K562 (cell line): ENCODE data around the gene NOA1. TPM values are rescaled to one million over a fixed set of nuclear protein-coding genes. Genes with fewer than 3 reads are reported as not detected.

Experiments used
- BRF2 ChIP-seq: IDR thresholded peaks from 3 replicates; pipeline ENCODE4 v1.6.1; 2011; ENCODE audit warnings: borderline replicate concordance, mild to moderate bottlenecking; ENCODE audit not compliant: insufficient read length, insufficient read depth
- CBFA2T3 ChIP-seq: fragments of 450-650 bp; IDR thresholded peaks from 2 replicates; pipeline ENCODE4 v1.6.1; 2017
- CBX5 ChIP-seq: IDR thresholded peaks from 2 replicates; pipeline ENCODE4 v1.6.1; 2014; ENCODE audit warnings: low read depth, borderline replicate concordance
- CEBPZ ChIP-seq: fragments of 150-350 bp; IDR thresholded peaks from 2 replicates; pipeline ENCODE4 v1.6.1; 2014; ENCODE audit warnings: low read depth, mild to moderate bottlenecking, low read length, borderline replicate concordance
- E2F4 ChIP-seq: sonication (generic); formaldehyde crosslinking; IDR thresholded peaks from 2 replicates; pipeline ENCODE4 v1.8.0; 2022; ENCODE audit warnings: mild to moderate bottlenecking, low read depth, missing genetic modification reagents
- GTF2E2 ChIP-seq: fragments of 200-800 bp; sonication (Bioruptor generic); IDR thresholded peaks from 2 replicates; pipeline ENCODE4 v1.6.1; 2016; ENCODE audit warnings: missing genetic modification characterization, missing compliant biosample characterization
- ID3 ChIP-seq, 2 experiments: fragments of 250-450 bp in 1 of 2; fragments of 450-650 bp in 1 of 2; sonication (Bioruptor Pico) in 1 of 2; IDR thresholded peaks; 2 replicates each; pipeline versions ENCODE4 v1.6.1 to v1.8.0; 2016 to 2021; ENCODE audit warnings: mild to moderate bottlenecking in 2 of 2, moderate library complexity in 2 of 2, missing compliant biosample characterization in 1 of 2, missing genetic modification characterization in 1 of 2
- KLF10 ChIP-seq: fragments of 250-450 bp; sonication (Bioruptor Pico); IDR thresholded peaks from 2 replicates; pipeline ENCODE4 v1.6.1; 2021; ENCODE audit warnings: matching md5 sums
- KLF13 ChIP-seq: fragments of 450-650 bp; IDR thresholded peaks from 2 replicates; pipeline ENCODE4 v1.6.1; 2016; ENCODE audit warnings: missing genetic modification characterization, low read depth, mild to moderate bottlenecking, missing compliant biosample characterization, moderate library complexity, borderline replicate concordance
- MBD1 ChIP-seq: fragments of 250-450 bp; sonication (Bioruptor Pico); IDR thresholded peaks from 2 replicates; pipeline ENCODE4 v1.8.0; 2022; ENCODE audit warnings: inconsistent platforms
- PPARD ChIP-seq: fragments of 250-450 bp; sonication (Bioruptor Pico); IDR thresholded peaks from 2 replicates; pipeline ENCODE4 v1.8.0; 2022; ENCODE audit warnings: inconsistent platforms, mild to moderate bottlenecking, moderate library complexity
- PTTG1 ChIP-seq: fragments of 450-650 bp; IDR thresholded peaks from 2 replicates; pipeline ENCODE4 v1.6.1; 2016; ENCODE audit warnings: low read depth, mild to moderate bottlenecking, missing genetic modification characterization, missing compliant biosample characterization
- SMC3 ChIP-seq: conservative IDR thresholded peaks from 2 replicates; pipeline ENCODE4 v1.6.1; 2011; ENCODE audit warnings: low read depth, low read length, improper control_type of control experiment; ENCODE audit not compliant: insufficient read depth
- SNAPC5 ChIP-seq: fragments of 250-450 bp; sonication (Bioruptor Pico); IDR thresholded peaks from 2 replicates; pipeline ENCODE4 v1.8.0; 2021; ENCODE audit warnings: moderate library complexity, mild to moderate bottlenecking, inconsistent platforms
- TRIM25 ChIP-seq: fragments of 450-650 bp; IDR thresholded peaks from 2 replicates; pipeline ENCODE4 v1.7.0; 2016; ENCODE audit warnings: borderline replicate concordance
- ZNF124 ChIP-seq: sonication (generic); formaldehyde crosslinking; IDR thresholded peaks from 2 replicates; pipeline ENCODE4 v1.8.1; 2022; ENCODE audit warnings: missing genetic modification reagents
- ZNF282 ChIP-seq: sonication (generic); formaldehyde crosslinking; IDR thresholded peaks from 2 replicates; pipeline ENCODE4 v1.8.1; 2023; ENCODE audit warnings: missing genetic modification reagents
- polyA plus RNA-seq, 8 experiments: library from polyadenylated mRNA; depleted of rRNA in 4 of 8; stranded (reverse) in 5 of 8; unstranded in 3 of 8; fragments of >200 nt; fragmentation: Nextera tagmentation in 2 of 8; fragmentation: Illumina TruSeq in 1 of 8; extraction: Ambion mirVana in 2 of 8; extraction: Trizol in 1 of 8; gene quantifications; 2 replicates each; pipeline versions ENCODE4 v1.2.1 to v1.2.3, GENCODE V29; 2011 to 2014; ENCODE audit warnings: inconsistent platforms in 1 of 8, missing spikeins in 1 of 8
- total RNA-seq, 7 experiments: library from RNA; depleted of rRNA in 6 of 7; stranded (reverse); fragments of >200 nt in 6 of 7; fragmentation: Illumina TruSeq in 2 of 7; extraction: Trizol in 2 of 7; gene quantifications; 2 replicates each; pipeline versions ENCODE4 v1.2.1 to v1.2.3, GENCODE V29; 2011 to 2021; ENCODE audit warnings: low replicate concordance in 1 of 7

The NOA1 gene
- total and polyA plus RNA-seq, 9 of the 15 experiments (the other 6 are each of a cell fraction or from before 2014, with no cell fraction given): 2.6 to 26.6 (median 16.7) TPM

- TF ChIP-seq CEBPZ: no peak
- no peak for TF ChIP-seq SMC3
- no peak for TF ChIP-seq TRIM25
- TF ChIP-seq PTTG1 (tag): no peak
- TF ChIP-seq GTF2E2 (tag): no peak
- no peak for TF ChIP-seq MBD1 (CRISPR knock-in tag)
- TF ChIP-seq KLF13 (tag): no peak
- no peak for TF ChIP-seq ID3 (CRISPR knock-in tag; IDR thresholded peaks at IDR 0.05)
- no peak for TF ChIP-seq ID3 (tag; IDR thresholded peaks at IDR 0.05)
- TF ChIP-seq CBX5: no peak
- TF ChIP-seq CBFA2T3: no peak
- no peak for TF ChIP-seq KLF10 (CRISPR knock-in tag)
- TF ChIP-seq ZNF282 (CRISPR knock-in tag): no peak
- TF ChIP-seq E2F4 (CRISPR knock-in tag): peak; percentile 67; the same call in 1 of the 2 replicates
- no peak for TF ChIP-seq ZNF124 (CRISPR knock-in tag)
- no peak for TF ChIP-seq BRF2
- TF ChIP-seq SNAPC5: no peak
- no peak for TF ChIP-seq PPARD (CRISPR knock-in tag)
Measured at GRCh38 chr4:56977321-56978012, at the start of gene NOA1 (continued).
